Retinal pigment epithelial cell (primary cell): ENCODE measurements around the gene BCL3.

Experiments
- DNase-seq: peaks from one replicate; pipeline ENCODE4 v3.0.0-alpha.2; 2010; ENCODE audit warnings: low read depth
- H3K4me3 ChIP-seq: 2 replicates; pipeline ENCODE4 v1.5.1; 2011; ENCODE audit warnings: mild to moderate bottlenecking, low read length, control low read depth, moderate library complexity
- CTCF ChIP-seq: conservative IDR thresholded peaks from 2 replicates; pipeline ENCODE4 v1.5.1; 2011; ENCODE audit warnings: low read depth, low read length, control low read depth, inconsistent platforms

BCL3 gene

GRCh38 chr19:44742330-44743061, 6.0 kb upstream of the BCL3 start:
- H3K4me3 ChIP-seq: no peak overlapping the region
- DNase-seq: no peak
- TF ChIP-seq CTCF: no peak

- no peak overlapping the region for H3K4me3 ChIP-seq
- TF ChIP-seq CTCF: no peak
- no peak for DNase-seq
These were observed 3.6 kb upstream of the BCL3 start for GRCh38 chr19:44744871-44745332.

- TF ChIP-seq CTCF: no peak
- no peak for DNase-seq
These were observed 3.1 kb upstream of the BCL3 start for GRCh38 chr19:44745341-44745831.

GRCh38 chr19:44745887-44746600, 2.5 kb upstream of the BCL3 start:
- DNase-seq: no peak
- no peak for TF ChIP-seq CTCF
- H3K4me3 ChIP-seq: no peak overlapping the region

More at GRCh38 chr19:44745341-44745831, 3.1 kb upstream of the BCL3 start:
- no peak overlapping the region for H3K4me3 ChIP-seq

- TF ChIP-seq CTCF: no peak
- H3K4me3 ChIP-seq: no peak overlapping the region
- DNase-seq: no peak
These were observed 1.9 kb upstream of the BCL3 start for GRCh38 chr19:44746616-44746945.

- no peak for TF ChIP-seq CTCF
These were observed 1.4 kb upstream of the BCL3 start for GRCh38 chr19:44746946-44747738.

More at GRCh38 chr19:44746946-44747738, 1.4 kb upstream of the BCL3 start:
- DNase-seq: peak; percentile 72
- peak overlapping the region; percentile 61 for H3K4me3 ChIP-seq
